ENCODE results near the gene MASP1. TPM values are rescaled to one million over a fixed set of nuclear protein-coding genes. Genes with fewer than 3 reads are reported as not detected.

MASP1 gene
- total RNA-seq, 1 experiment from 2014 or later, result 1.0 TPM

GRCh38 chr3:187287256-187287655, 4.3 kb downstream of the MASP1 start:
- Histone ChIP-seq H3K14ac (ENCODE audit: insufficient read depth, low read length) (no peak overlapping the region), H3K4ac (ENCODE audit: low read depth, low read length) (no peak overlapping the region), H3K4me2 (ENCODE audit: insufficient read depth, insufficient read length, low read length) (no peak overlapping the region), H3K23me2 (ENCODE audit: insufficient read length, low read depth, low read length, poor library complexity, severe bottlenecking) (peaks cover 7% of the 10 kb centered on the region), H2AFZ (ENCODE audit: low read length) (no peak overlapping the region), H3K79me1 (ENCODE audit: insufficient read depth, low read depth, low read length, poor library complexity, severe bottlenecking) (no peaks in the 10 kb centered on the region), H3K27me3 (ENCODE audit: insufficient read depth, low read length) (no peaks in the 10 kb centered on the region), H3T11ph (ENCODE audit: low read length) (no peak overlapping the region), H2BK12ac (ENCODE audit: insufficient read length, low read depth, low read length) (no peak overlapping the region), H3K56ac (ENCODE audit: insufficient read length, low read depth, low read length) (no peak overlapping the region), H3K79me2 (ENCODE audit: insufficient read depth, low read length) (no peaks in the 10 kb centered on the region), H2AK5ac (ENCODE audit: insufficient read length, low read length) (no peak overlapping the region), H2BK20ac (ENCODE audit: low read depth, low read length, poor library complexity, severe bottlenecking) (no peak overlapping the region), H2BK5ac (ENCODE audit: insufficient read length, low read length) (no peak overlapping the region), H3K4me1 (ENCODE audit: insufficient read depth, low read length) (peaks cover 7% of the 10 kb centered on the region; the same call in 1 of the 2 replicates), H3K27ac (ENCODE audit: insufficient read length, low read depth, low read length) (no peak overlapping the region), H2BK120ac (ENCODE audit: low read depth, low read length, poor library complexity, severe bottlenecking) (no peak overlapping the region), H3K9ac (ENCODE audit: extremely low read depth, insufficient read length, low read length) (no peak overlapping the region), H3K23ac (ENCODE audit: insufficient read length, low read depth, low read length) (no peak overlapping the region), H3K9me3 (ENCODE audit: control insufficient read depth, low read depth, low read length) (no peaks in the 10 kb centered on the region), H2BK15ac (ENCODE audit: low read depth, low read length) (no peak overlapping the region), H3K18ac (ENCODE audit: insufficient read length, low read depth, low read length) (no peak overlapping the region), H4K5ac (ENCODE audit: insufficient read length, low read depth, low read length) (no peak overlapping the region), H4K91ac (ENCODE audit: insufficient read length, low read depth, low read length) (no peak overlapping the region), H4K20me1 (ENCODE audit: control insufficient read depth, insufficient read depth, insufficient read length) (no peaks in the 10 kb centered on the region), H4K8ac (replicated peaks; ENCODE audit: insufficient read length, low read depth, low read length) (no peak overlapping the region)
- Mint-ChIP-seq H3K27ac (no peak overlapping the region), H3K9me3 (no peaks in the 10 kb centered on the region), H3K4me1 (peaks cover 25 to 34% of the 10 kb centered on the region in 2 experiments), H3K27me3 (ENCODE audit: low read depth) (peaks cover 19% of the 10 kb centered on the region), H3K4me3 (no peak overlapping the region), H3K36me3 (ENCODE audit: insufficient read depth in 1 of 3, low read depth in 3 of 3) (peaks cover 0 to 3% (median 0%) of the 10 kb centered on the region in 3 experiments; a peak in 1 of 7 replicates)
- WGBS (ENCODE audit: extremely low coverage, insufficient read length, low lambda C conversion rate), result no CpG with 5 or more reads among the region's 1 CpG
- no peak for DNase-seq
- TF ChIP-seq CTCF (conservative IDR thresholded peaks at IDR 0.05), result no peak

Measured in H9 (cell line).